GM12874 (cell line): ENCODE results near the gene ADRA2B.

Experiments
- CTCF ChIP-seq: IDR thresholded peaks from 2 replicates; pipeline ENCODE4 v1.5.1; 2011; ENCODE audit warnings: low read depth, mild to moderate bottlenecking, control low read depth, low read length, moderate library complexity; ENCODE audit not compliant: insufficient read depth

The ADRA2B gene

DNA sequence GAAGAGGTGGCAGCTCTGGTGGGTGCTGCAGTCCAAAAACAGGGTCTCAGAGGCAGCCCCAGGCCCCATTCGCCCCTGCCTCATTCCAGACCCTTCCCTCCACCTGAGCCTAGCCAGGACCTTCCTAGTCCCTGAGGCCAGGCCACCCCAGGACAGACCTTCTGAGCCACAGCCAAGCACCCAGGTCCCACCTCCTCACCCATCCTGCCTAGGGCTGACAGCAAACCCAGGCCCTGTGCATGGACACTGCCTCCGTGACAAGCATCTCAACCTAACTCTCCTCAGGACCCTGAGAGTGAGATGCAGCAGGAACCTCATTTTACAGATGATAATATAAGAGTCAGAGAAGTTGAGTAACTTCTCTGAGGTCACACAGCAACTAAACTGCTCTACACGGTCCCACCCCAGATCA is 15.5 kb downstream of the ADRA2B start:
- TF ChIP-seq CTCF: no peak

- no peak for TF ChIP-seq CTCF
Observed at GRCh38 chr2:96099861-96100798, 16.2 kb downstream of the ADRA2B start.

DNA sequence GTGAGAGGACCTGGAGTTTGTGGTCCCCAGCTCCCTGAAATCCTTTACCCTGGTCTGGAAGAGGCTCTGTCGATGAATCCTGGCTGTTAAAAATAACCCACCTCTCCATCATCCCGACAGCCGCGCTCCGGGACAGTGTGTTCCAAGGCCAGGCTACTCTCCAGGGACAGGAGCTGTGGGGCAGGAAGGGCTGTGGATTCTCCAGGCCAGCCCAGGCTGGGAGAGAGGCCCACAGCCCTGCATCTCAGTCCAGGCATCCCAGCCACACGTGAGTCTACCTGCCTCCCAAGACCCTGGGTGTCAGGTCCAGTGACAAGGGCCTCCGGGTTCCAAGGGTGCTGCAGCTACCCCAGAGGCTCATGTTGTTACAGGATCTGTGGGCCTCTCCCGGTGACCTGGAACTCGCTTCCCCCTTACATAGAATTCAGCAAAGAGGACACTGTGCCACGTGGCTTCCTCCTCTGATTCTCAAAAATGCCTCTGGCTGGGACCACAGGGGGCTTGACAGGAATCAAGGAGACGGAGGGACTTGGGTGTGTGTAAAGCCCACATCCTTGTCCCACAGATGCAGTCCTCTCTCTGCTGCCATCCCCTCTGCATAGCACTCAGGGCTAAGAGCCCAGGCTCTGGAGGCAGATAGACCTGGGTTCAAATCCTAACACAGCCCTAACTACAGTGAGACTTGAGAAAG is 17.3 kb downstream of the ADRA2B start:
- TF ChIP-seq CTCF: no peak

GRCh38 chr2:96097951-96098823 is 18.2 kb downstream of the ADRA2B start:
- TF ChIP-seq CTCF: no peak

- TF ChIP-seq CTCF: no peak
Observed at GRCh38 chr2:96097441-96097840, 18.9 kb downstream of the ADRA2B start.

GRCh38 chr2:96095116-96095636 is 21.2 kb downstream of the ADRA2B start:
- TF ChIP-seq CTCF: no peak
